K562 (cell line): ENCODE data around the gene ATF5. TPM values are rescaled to one million over a fixed set of nuclear protein-coding genes. Genes with fewer than 3 reads are reported as not detected.

Experiments
- ATAC-seq: fragments of 200-7000 bp; cut with Tn5 transposase; 3 replicates; pipeline ENCODE4 v1.9.1; 2020; ENCODE audit warnings: moderate library complexity
- BruUV-seq: library from RNA; stranded (reverse); fragments of 400-500 nt; replicated peaks from 2 replicates; lab custom pipeline; 2021; lab: Mats Ljungman, UMichigan
- CTCF ChIA-PET: fragments of 300-600 bp; formaldehyde crosslinking; extraction: SDS; loops from one replicate; lab custom pipeline; 2021; ENCODE audit warnings: low intra/inter-chr PET ratio; lab: Yijun Ruan, JAX
- POLR2A ChIA-PET: fragments of 300-600, 350-650 bp; sonication (Branson Sonifier 250); formaldehyde crosslinking; extraction: SDS; loops from one replicate; lab custom pipeline; 2021; ENCODE audit warnings: antibody characterized with exemption, inconsistent platforms; lab: Yijun Ruan, JAX
- DNase-seq, 4 experiments: peaks; one replicate each; pipeline versions ENCODE4 v3.0.0 to v3.0.0-alpha.2; 2011 to 2018; ENCODE audit warnings: low spot score in 3 of 4, mixed read lengths in 3 of 4; ENCODE audit errors: extremely low read depth in 1 of 4
- FAIRE-seq: peaks from 2 replicates; lab custom pipeline; 2011; peaks lifted over from hg19 to GRCh38; lab: Jason Lieb, UNC
- H2AFZ ChIP-seq: 2 replicates; pipeline ENCODE4 v1.6.0; 2011; ENCODE audit warnings: low read depth, low read length, control low read depth, inconsistent platforms
- H3K27ac ChIP-seq: fragments of 200-600 bp; 3 replicates; pipeline ENCODE4 v1.8.0; 2011; ENCODE audit warnings: low read depth, mild to moderate bottlenecking, control low read depth, inconsistent platforms, low read length, moderate library complexity, mixed read lengths; ENCODE audit errors: extremely low read depth
- H3K27me3 ChIP-seq, 2 experiments: fragments of 300-600 bp in 1 of 2; 2 replicates in 1 of 2; 3 replicates in 1 of 2; pipeline versions ENCODE4 v1.6.0 to v1.8.0; 2011; ENCODE audit warnings: inconsistent platforms in 2 of 2, low read length in 2 of 2, mild to moderate bottlenecking in 1 of 2, mixed read lengths in 1 of 2, moderate library complexity in 1 of 2; ENCODE audit not compliant: control insufficient read depth in 2 of 2, insufficient read depth in 2 of 2
- H3K36me3 ChIP-seq: fragments of 300-600 bp; 3 replicates; pipeline ENCODE4 v1.8.0; 2011; ENCODE audit warnings: mild to moderate bottlenecking, low read length, inconsistent platforms; ENCODE audit not compliant: control insufficient read depth, insufficient read depth
- H3K4me1 ChIP-seq, 2 experiments: fragments of 200-600 bp in 1 of 2; replicated peaks in 1 of 2; 2 replicates in 1 of 2; 3 replicates in 1 of 2; pipeline versions ENCODE4 v1.5.1 to v1.8.0; 2011; ENCODE audit warnings: inconsistent platforms in 2 of 2, low read length in 2 of 2, mild to moderate bottlenecking in 1 of 2, mixed read lengths in 1 of 2, moderate library complexity in 1 of 2; ENCODE audit not compliant: control insufficient read depth in 2 of 2, insufficient read depth in 2 of 2
- H3K4me2 ChIP-seq: 2 replicates; pipeline ENCODE4 v1.6.1; 2011; ENCODE audit warnings: low read length, control low read depth, inconsistent platforms, mixed read lengths; ENCODE audit not compliant: insufficient read depth
- H3K4me3 ChIP-seq: fragments of 200-600 bp; sonication (generic), shearing (Covaris generic); 2 replicates; pipeline ENCODE4 v1.5.1; 2016; ENCODE audit warnings: control low read depth, inconsistent platforms
- H3K79me2 ChIP-seq: fragments of 200-600 bp; 3 replicates; pipeline ENCODE4 v1.8.0; 2011; ENCODE audit warnings: low read length, inconsistent platforms; ENCODE audit not compliant: control insufficient read depth, insufficient read depth
- H3K9ac ChIP-seq, 2 experiments: 2 replicates each; pipeline versions ENCODE4 v1.6.0 to v1.6.1; 2011; ENCODE audit warnings: low read depth in 2 of 2, low read length in 2 of 2, control low read depth in 1 of 2, inconsistent platforms in 1 of 2, mild to moderate bottlenecking in 1 of 2, mixed read lengths in 1 of 2; ENCODE audit not compliant: insufficient read depth in 1 of 2
- H3K9me1 ChIP-seq: one replicate; pipeline ENCODE4 v1.6.0; 2011; ENCODE audit warnings: inconsistent platforms, mild to moderate bottlenecking, low read length, moderate library complexity; ENCODE audit not compliant: control insufficient read depth, insufficient read depth
- H3K9me3 ChIP-seq: replicated peaks from 2 replicates; pipeline ENCODE4 v1.5.1; 2011; ENCODE audit warnings: low read depth, low read length, inconsistent platforms; ENCODE audit not compliant: control insufficient read depth, insufficient read depth
- H4K20me1 ChIP-seq: replicated peaks from 2 replicates; pipeline ENCODE4 v1.6.1; 2011; ENCODE audit warnings: low read length, inconsistent platforms, mixed read lengths; ENCODE audit not compliant: control insufficient read depth, insufficient read depth
- ASH1L ChIP-seq: fragments of 450-650 bp; IDR thresholded peaks from 2 replicates; pipeline ENCODE4 v1.6.1; 2018; ENCODE audit warnings: borderline replicate concordance, mild to moderate bottlenecking, low read depth; ENCODE audit not compliant: partially characterized antibody
- CREB1 ChIP-seq, 2 experiments: sonication (generic) in 1 of 2; formaldehyde crosslinking in 1 of 2; IDR thresholded peaks; 2 replicates each; pipeline versions ENCODE4 v1.6.1 to v1.8.0; 2012 to 2022; ENCODE audit warnings: inconsistent platforms in 1 of 2, mild to moderate bottlenecking in 1 of 2, missing genetic modification reagents in 1 of 2, moderate library complexity in 1 of 2
- NCOR1 ChIP-seq: fragments of 450-650 bp; IDR thresholded peaks from 2 replicates; pipeline ENCODE4 v1.6.1; 2016; ENCODE audit warnings: mild to moderate bottlenecking, moderate library complexity
- NFATC3 ChIP-seq: fragments of 450-650 bp; IDR thresholded peaks from 2 replicates; pipeline ENCODE4 v1.6.1; 2017; ENCODE audit warnings: mild to moderate bottlenecking
- RAD21 ChIP-seq, 2 experiments: fragments of 250-450 bp in 1 of 2; fragments of 450-650 bp in 1 of 2; sonication (Bioruptor Pico) in 1 of 2; formaldehyde crosslinking in 1 of 2; IDR thresholded peaks in 1 of 2; conservative IDR thresholded peaks in 1 of 2; 2 replicates each; pipeline versions ENCODE4 v1.4.0 to v1.8.0; 2020 to 2022; ENCODE audit warnings: mild to moderate bottlenecking in 2 of 2, moderate library complexity in 1 of 2
- SNIP1 ChIP-seq: fragments of 450-650 bp; IDR thresholded peaks from 2 replicates; pipeline ENCODE4 v1.7.1; 2017; ENCODE audit warnings: low read depth, mild to moderate bottlenecking
- SP2 ChIP-seq: IDR thresholded peaks from 2 replicates; pipeline ENCODE4 v1.6.1; 2011; ENCODE audit warnings: mild to moderate bottlenecking, low read depth, low read length, moderate library complexity; ENCODE audit not compliant: poor library complexity, severe bottlenecking; ENCODE audit errors: extremely low read depth
- YY1 ChIP-seq, 3 experiments: IDR thresholded peaks; 2 replicates each; pipeline ENCODE4 v1.6.1; 2011; ENCODE audit warnings: low read length in 2 of 3, mild to moderate bottlenecking in 2 of 3, moderate library complexity in 2 of 3, borderline replicate concordance in 1 of 3, control low read depth in 1 of 3, low read depth in 1 of 3; ENCODE audit not compliant: insufficient read depth in 3 of 3, insufficient replicate concordance in 2 of 3, control insufficient read depth in 1 of 3, insufficient read length in 1 of 3; ENCODE audit errors: extremely low read depth in 1 of 3
- ZNF143 ChIP-seq: sonication (generic); formaldehyde crosslinking; IDR thresholded peaks from 2 replicates; pipeline ENCODE4 v1.9.0; 2022; ENCODE audit warnings: mild to moderate bottlenecking, missing genetic modification reagents
- WGBS: fragments of 100-300 bp; shearing (Covaris generic); methylation state at CpG from one replicate; pipeline ENCODE4 v1.1.6; 2016; ENCODE audit warnings: low coverage, mixed read lengths; ENCODE audit not compliant: insufficient coverage; ENCODE audit errors: missing lambda C conversion rate; 5-methylcytosine and 5-hydroxymethylcytosine counted together
- in situ Hi-C: fragments of 300-500 bp; cut with MboI; formaldehyde crosslinking; loops from 4 replicates; pipeline ENCODE4 v1.15.0; 2018; ENCODE audit warnings: inconsistent platforms, mixed read lengths
- intact Hi-C: fragments of 100-400 bp; cut with micrococcal nuclease; formaldehyde crosslinking; loops from 2 replicates; pipeline ENCODE4 v1.14.2; 2022
- polyA plus RNA-seq, 8 experiments: library from polyadenylated mRNA; depleted of rRNA in 4 of 8; stranded (reverse) in 5 of 8; unstranded in 3 of 8; fragments of >200 nt; fragmentation: Nextera tagmentation in 2 of 8; fragmentation: Illumina TruSeq in 1 of 8; extraction: Ambion mirVana in 2 of 8; extraction: Trizol in 1 of 8; gene quantifications; 2 replicates each; pipeline versions ENCODE4 v1.2.1 to v1.2.3, GENCODE V29; 2011 to 2014; ENCODE audit warnings: inconsistent platforms in 1 of 8, missing spikeins in 1 of 8
- total RNA-seq, 7 experiments: library from RNA; depleted of rRNA in 6 of 7; stranded (reverse); fragments of >200 nt in 6 of 7; fragmentation: Illumina TruSeq in 2 of 7; extraction: Trizol in 2 of 7; gene quantifications; 2 replicates each; pipeline versions ENCODE4 v1.2.1 to v1.2.3, GENCODE V29; 2011 to 2021; ENCODE audit warnings: low replicate concordance in 1 of 7
- TF ChIP-seq, protein P1 (sequence below): sonication (generic); formaldehyde crosslinking; IDR thresholded peaks from 2 replicates; pipeline ENCODE4 v1.8.1; 2023; ENCODE audit warnings: mild to moderate bottlenecking, missing genetic modification reagents
- TF ChIP-seq, protein P2 (sequence below): sonication (generic); formaldehyde crosslinking; IDR thresholded peaks from 2 replicates; pipeline ENCODE4 v1.8.0; 2022; ENCODE audit warnings: mild to moderate bottlenecking, missing genetic modification reagents
- TF ChIP-seq, protein P3 (sequence below): fragments of 450-650 bp; IDR thresholded peaks from 2 replicates; pipeline ENCODE4 v1.6.1; 2016; ENCODE audit warnings: low read depth, mild to moderate bottlenecking, moderate library complexity
- TF ChIP-seq, protein P4 (sequence below), 2 experiments: IDR thresholded peaks in 1 of 2; conservative IDR thresholded peaks in 1 of 2; 2 replicates each; pipeline ENCODE4 v1.6.1; 2016; ENCODE audit warnings: low read depth in 2 of 2, mild to moderate bottlenecking in 1 of 2, missing compliant biosample characterization in 1 of 2, missing genetic modification characterization in 1 of 2, moderate library complexity in 1 of 2

Gene ATF5
- total and polyA plus RNA-seq, 9 of the 15 experiments (the other 6 are each of a cell fraction or from before 2014, with no cell fraction given), result 3.0 to 57.6 (median 11.1) TPM

DNA sequence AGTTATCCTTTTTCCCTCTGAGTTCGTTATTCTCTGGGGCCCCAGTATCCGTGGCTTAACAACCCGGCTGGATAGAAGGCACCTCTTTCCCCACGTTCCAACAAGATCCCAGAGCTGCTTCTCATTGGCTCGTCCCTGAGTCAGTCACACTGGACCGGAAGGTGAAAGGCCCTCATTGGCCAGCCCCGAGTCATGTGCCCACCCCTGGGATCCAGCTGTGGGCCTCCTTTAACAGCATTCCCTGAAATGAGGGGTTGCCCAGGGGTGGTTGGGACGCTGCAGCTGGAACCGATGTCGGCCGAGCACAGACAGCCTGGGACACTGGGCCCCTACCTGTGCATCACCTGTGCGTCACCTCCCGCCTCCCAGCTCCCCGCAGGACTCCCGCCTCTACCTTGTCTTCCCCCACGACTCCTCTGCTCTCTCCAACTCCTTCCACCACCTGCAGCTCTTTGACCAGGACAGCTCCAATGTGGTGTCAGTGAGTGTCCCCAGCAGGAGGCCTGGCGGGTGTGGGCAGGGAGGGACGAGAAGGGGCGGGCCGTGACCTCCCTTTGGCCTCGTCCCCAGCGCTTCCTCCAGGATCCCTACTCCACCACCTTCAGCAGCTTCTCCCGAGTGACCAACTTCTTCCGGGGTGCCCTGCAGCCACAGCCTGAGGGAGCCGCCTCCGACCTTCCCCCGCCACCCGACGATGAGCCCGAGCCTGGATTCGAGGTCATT lies 47.2 kb upstream of the ATF5 start:
- intact Hi-C loops (no loop called here), in situ Hi-C loops (no loop called here)
- Histone ChIP-seq H3K79me2 (peaks cover 4% of the 10 kb centered on the region), H3K27ac (no peak overlapping the region), H3K9me3 (no peaks in the 10 kb centered on the region), H3K36me3 (peaks cover 55% of the 10 kb centered on the region), H3K9me1 (no peaks in the 10 kb centered on the region), H3K4me3 (no peak overlapping the region), H4K20me1 (no peaks in the 10 kb centered on the region), H3K4me1 (peaks cover 6 to 54% of the 10 kb centered on the region in 2 experiments; a peak in 3 of 5 replicates), H3K9ac (peak overlapping the region in 1 of 2 experiments; percentile 66; a peak in 2 of 4 replicates), H3K4me2 (no peak overlapping the region), H3K27me3 (no peaks in the 10 kb centered on the region), H2AFZ (no peak overlapping the region)
- peak; percentile 57 to 83 (median 72) for DNase-seq
- WGBS, result 77% methylated on average over 30 of the region's 31 CpGs
- no peak for FAIRE-seq
- CTCF ChIA-PET, result no interaction called here
- BruUV-seq, result no TSS peak
- POLR2A ChIA-PET, result interaction anchor here (0.6 kb wide), 4 partner anchors 31 to 61 kb away, joined by 3 to 4 read pairs (median 3); no protein-coding TSS in a partner anchor
- ATAC-seq, result no peak
- TF ChIP-seq NFATC3 (no peak), RAD21 (CRISPR knock-in tag; conservative IDR thresholded peaks at IDR 0.05 in 1 of 2, IDR thresholded peaks at IDR 0.05 in 1 of 2) (no peak), CREB1 (IDR thresholded peaks at IDR 0.05) (no peak), CREB1 (CRISPR knock-in tag; IDR thresholded peaks at IDR 0.05) (no peak), SNIP1 (no peak), NCOR1 (no peak), ASH1L (peak; percentile 58), YY1 (IDR thresholded peaks at IDR 0.05; ENCODE audit: borderline replicate concordance in 1 of 3, control insufficient read depth in 1 of 3, extremely low read depth in 1 of 3, insufficient read depth in 3 of 3, insufficient read length in 1 of 3, insufficient replicate concordance in 2 of 3, low read depth in 1 of 3, low read length in 2 of 3) (no peak), SP2 (peak; percentile 62), ZNF143 (CRISPR knock-in tag) (no peak)
- TF ChIP-seq, protein P1, sequence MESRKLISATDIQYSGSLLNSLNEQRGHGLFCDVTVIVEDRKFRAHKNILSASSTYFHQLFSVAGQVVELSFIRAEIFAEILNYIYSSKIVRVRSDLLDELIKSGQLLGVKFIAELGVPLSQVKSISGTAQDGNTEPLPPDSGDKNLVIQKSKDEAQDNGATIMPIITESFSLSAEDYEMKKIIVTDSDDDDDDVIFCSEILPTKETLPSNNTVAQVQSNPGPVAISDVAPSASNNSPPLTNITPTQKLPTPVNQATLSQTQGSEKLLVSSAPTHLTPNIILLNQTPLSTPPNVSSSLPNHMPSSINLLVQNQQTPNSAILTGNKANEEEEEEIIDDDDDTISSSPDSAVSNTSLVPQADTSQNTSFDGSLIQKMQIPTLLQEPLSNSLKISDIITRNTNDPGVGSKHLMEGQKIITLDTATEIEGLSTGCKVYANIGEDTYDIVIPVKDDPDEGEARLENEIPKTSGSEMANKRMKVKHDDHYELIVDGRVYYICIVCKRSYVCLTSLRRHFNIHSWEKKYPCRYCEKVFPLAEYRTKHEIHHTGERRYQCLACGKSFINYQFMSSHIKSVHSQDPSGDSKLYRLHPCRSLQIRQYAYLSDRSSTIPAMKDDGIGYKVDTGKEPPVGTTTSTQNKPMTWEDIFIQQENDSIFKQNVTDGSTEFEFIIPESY (CRISPR knock-in tag), result peak; percentile 84; the same call in 1 of the 2 replicates
- TF ChIP-seq, protein P2, sequence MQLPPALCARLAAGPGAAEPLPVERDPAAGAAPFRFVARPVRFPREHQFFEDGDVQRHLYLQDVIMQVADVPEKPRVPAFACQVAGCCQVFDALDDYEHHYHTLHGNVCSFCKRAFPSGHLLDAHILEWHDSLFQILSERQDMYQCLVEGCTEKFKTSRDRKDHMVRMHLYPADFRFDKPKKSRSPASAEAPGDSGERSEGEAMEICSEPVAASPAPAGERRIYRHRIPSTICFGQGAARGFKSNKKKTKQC (CRISPR knock-in tag), result no peak
- TF ChIP-seq, protein P3, sequence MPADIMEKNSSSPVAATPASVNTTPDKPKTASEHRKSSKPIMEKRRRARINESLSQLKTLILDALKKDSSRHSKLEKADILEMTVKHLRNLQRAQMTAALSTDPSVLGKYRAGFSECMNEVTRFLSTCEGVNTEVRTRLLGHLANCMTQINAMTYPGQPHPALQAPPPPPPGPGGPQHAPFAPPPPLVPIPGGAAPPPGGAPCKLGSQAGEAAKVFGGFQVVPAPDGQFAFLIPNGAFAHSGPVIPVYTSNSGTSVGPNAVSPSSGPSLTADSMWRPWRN, result no peak
- TF ChIP-seq, protein P4, sequence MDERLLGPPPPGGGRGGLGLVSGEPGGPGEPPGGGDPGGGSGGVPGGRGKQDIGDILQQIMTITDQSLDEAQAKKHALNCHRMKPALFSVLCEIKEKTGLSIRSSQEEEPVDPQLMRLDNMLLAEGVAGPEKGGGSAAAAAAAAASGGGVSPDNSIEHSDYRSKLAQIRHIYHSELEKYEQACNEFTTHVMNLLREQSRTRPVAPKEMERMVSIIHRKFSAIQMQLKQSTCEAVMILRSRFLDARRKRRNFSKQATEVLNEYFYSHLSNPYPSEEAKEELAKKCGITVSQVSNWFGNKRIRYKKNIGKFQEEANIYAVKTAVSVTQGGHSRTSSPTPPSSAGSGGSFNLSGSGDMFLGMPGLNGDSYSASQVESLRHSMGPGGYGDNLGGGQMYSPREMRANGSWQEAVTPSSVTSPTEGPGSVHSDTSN (CRISPR knock-in tag; IDR thresholded peaks at IDR 0.05; ENCODE audit: low read depth), result peak; percentile 62; the same call in 1 of the 2 replicates
- TF ChIP-seq, protein P4 (tag; conservative IDR thresholded peaks at IDR 0.05; ENCODE audit: low read depth), result peak; percentile 74
